Stimulated activated CD4-positive, alpha-beta T cell treated with anti-CD3 and anti-CD28 coated beads, Interleukin-4, amount 100 ng/mL, for 24 hours (primary cell): ENCODE data around the gene ROBO1.

Source experiments
- DNase-seq: peaks from one replicate; pipeline ENCODE4 v3.0.0-alpha.2; 2020

The ROBO1 gene

GRCh38 chr3:78823859-78824258, 943.9 kb downstream of the ROBO1 start:
- no peak for DNase-seq

GRCh38 chr3:78823434-78823833, 944.4 kb downstream of the ROBO1 start:
- no peak for DNase-seq

GRCh38 chr3:78822726-78823125, 945.1 kb downstream of the ROBO1 start:
- DNase-seq, result no peak

GRCh38 chr3:78820542-78820941, 947.3 kb downstream of the ROBO1 start:
- DNase-seq, result no peak

- no peak for DNase-seq
Measured at GRCh38 chr3:78818161-78818985, 949.4 kb downstream of the ROBO1 start.

- DNase-seq, result no peak
Measured at GRCh38 chr3:78814893-78815562, 952.8 kb downstream of the ROBO1 start.

GRCh38 chr3:78812166-78812565, 955.6 kb downstream of the ROBO1 start:
- DNase-seq, result no peak

GRCh38 chr3:78809966-78810365, 957.8 kb downstream of the ROBO1 start:
- DNase-seq, result no peak

GRCh38 chr3:78804251-78805037, 963.4 kb downstream of the ROBO1 start:
- DNase-seq, result no peak

GRCh38 chr3:78802562-78802930, 965.3 kb downstream of the ROBO1 start:
- DNase-seq, result no peak

GRCh38 chr3:78801926-78802561, 965.8 kb downstream of the ROBO1 start:
- DNase-seq, result no peak

GRCh38 chr3:78799681-78800080, 968.1 kb downstream of the ROBO1 start:
- DNase-seq, result no peak

GRCh38 chr3:78798266-78798832, 969.4 kb downstream of the ROBO1 start:
- DNase-seq, result no peak

- no peak for DNase-seq
Measured at GRCh38 chr3:78794431-78794830, 973.4 kb downstream of the ROBO1 start.

- no peak for DNase-seq
Measured at GRCh38 chr3:78792733-78793132, 975.1 kb downstream of the ROBO1 start.

- DNase-seq, result no peak
Measured at GRCh38 chr3:78792212-78792611, 975.6 kb downstream of the ROBO1 start.

GRCh38 chr3:78791753-78792152, 976.0 kb downstream of the ROBO1 start:
- DNase-seq, result no peak

- no peak for DNase-seq
Measured at GRCh38 chr3:78788839-78789238, 979.0 kb downstream of the ROBO1 start.

- DNase-seq, result no peak
Measured at GRCh38 chr3:78785004-78785403, 982.8 kb downstream of the ROBO1 start.

GRCh38 chr3:78781351-78781750, 986.4 kb downstream of the ROBO1 start:
- no peak for DNase-seq

- no peak for DNase-seq
Measured at GRCh38 chr3:78765671-78766485, 1001.9 kb downstream of the ROBO1 start.

GRCh38 chr3:78764634-78765033, 1003.2 kb downstream of the ROBO1 start:
- DNase-seq, result no peak
